Cardiac fibroblast (primary cell): ENCODE data around the gene NKPD1.

Source experiments
- DNase-seq, 2 donors: peaks; one replicate each; pipeline versions ENCODE4 v3.0.0 to v3.0.0-alpha.2; 2010; ENCODE audit warnings: low read depth in 2 of 2
- H3K4me3 ChIP-seq, 2 donors: replicated peaks in 1 of 2; 1 replicate in 1 of 2; 2 replicates in 1 of 2; pipeline ENCODE4 v1.5.1; 2011; ENCODE audit warnings: low read depth in 2 of 2, low read length in 2 of 2, mild to moderate bottlenecking in 2 of 2, moderate library complexity in 1 of 2
- TF ChIP-seq, protein P1 (sequence below): IDR thresholded peaks from one replicate; pipeline ENCODE4 v1.5.1; 2011; ENCODE audit warnings: low read depth, mild to moderate bottlenecking, low read length, inconsistent platforms

The NKPD1 gene, protein sequence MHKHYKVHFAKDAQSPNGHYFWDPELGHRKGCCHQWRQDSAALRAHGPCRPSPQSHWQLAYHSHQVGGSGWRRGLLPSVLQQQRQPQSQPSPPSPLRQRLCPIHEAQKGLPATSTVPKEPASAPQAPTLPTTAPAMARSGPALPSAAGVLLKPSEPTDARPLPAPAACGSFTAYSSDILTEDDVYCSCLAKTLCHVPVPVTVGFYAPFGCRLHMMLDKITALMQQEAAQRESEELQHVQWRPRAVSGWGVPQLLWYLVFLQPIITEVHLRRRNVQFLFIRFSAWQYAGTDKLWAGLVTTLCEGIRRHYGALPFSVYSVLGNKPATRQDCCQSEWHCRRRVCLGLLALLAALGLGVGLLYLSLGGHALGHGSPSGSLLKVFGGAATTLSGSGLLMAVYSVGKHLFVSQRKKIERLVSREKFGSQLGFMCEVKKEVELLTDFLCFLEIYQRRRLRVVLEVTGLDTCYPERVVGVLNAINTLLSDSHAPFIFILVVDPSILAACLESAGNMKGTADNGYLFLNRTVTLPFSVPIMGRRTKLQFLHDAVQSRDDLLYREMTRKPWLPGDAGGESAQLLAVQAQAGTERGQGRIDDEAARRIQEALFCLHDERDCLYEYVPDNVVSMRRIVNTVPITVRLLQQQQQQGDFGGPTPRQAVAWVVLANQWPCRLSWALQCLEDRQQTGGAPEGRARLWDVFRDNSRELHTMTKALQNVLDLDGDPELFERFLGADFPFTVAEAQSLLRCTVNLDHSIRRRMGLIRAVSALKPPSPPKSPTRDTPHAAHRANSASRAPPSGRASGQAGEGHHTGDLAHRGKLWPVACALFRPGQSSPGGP

DNA sequence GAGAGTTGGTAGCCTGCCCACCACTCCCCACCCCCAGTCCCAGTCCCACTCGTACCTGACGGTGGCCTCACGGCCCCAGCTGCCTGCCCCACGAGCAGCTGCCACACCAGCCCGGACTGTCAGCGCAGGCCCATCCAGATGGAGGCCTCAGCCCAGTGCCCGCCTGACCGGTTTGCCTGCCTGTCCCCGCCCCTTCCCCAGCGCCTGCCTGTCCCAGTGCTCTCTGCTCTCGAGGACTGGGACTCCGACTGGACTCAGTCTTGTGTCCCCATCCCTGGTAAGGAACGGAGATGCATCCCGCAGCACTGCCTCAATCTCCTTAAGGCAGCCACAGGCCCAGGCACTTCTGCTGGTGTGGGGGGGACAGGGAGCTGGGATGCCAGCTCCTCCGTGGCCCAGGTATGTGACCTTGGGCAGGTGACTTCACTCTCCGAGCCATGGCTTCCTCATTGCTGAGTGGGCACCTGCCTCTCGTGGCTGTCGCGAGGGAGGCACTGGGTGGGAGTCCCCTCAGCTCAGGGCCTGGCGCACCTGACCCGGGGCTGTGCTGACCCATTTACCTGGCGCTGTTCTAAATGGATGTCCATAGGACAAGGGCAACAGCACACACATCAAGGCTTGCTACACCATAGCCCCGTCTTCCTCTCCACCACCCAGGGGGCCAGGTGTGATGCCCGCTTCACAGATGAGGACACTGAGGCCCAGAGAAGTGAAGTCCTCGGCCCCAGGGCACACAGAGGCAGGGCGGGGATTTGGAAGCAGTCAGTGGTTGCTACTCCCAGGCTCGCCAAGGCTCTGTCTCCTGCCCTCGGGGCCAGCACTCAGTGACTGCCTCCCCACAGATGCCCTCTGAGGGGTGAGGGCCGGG, at the start of gene NKPD1:
TSS of gene NKPD1 (minus strand) at position 113 of the 868 bp plus-strand sequence. CDS start 832 bp downstream, outside the sequence.
- no peak for DNase-seq
- TF ChIP-seq, protein P1, sequence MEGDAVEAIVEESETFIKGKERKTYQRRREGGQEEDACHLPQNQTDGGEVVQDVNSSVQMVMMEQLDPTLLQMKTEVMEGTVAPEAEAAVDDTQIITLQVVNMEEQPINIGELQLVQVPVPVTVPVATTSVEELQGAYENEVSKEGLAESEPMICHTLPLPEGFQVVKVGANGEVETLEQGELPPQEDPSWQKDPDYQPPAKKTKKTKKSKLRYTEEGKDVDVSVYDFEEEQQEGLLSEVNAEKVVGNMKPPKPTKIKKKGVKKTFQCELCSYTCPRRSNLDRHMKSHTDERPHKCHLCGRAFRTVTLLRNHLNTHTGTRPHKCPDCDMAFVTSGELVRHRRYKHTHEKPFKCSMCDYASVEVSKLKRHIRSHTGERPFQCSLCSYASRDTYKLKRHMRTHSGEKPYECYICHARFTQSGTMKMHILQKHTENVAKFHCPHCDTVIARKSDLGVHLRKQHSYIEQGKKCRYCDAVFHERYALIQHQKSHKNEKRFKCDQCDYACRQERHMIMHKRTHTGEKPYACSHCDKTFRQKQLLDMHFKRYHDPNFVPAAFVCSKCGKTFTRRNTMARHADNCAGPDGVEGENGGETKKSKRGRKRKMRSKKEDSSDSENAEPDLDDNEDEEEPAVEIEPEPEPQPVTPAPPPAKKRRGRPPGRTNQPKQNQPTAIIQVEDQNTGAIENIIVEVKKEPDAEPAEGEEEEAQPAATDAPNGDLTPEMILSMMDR, result no peak
- no peak within 1 kb of the TSS for H3K4me3 ChIP-seq

DNA sequence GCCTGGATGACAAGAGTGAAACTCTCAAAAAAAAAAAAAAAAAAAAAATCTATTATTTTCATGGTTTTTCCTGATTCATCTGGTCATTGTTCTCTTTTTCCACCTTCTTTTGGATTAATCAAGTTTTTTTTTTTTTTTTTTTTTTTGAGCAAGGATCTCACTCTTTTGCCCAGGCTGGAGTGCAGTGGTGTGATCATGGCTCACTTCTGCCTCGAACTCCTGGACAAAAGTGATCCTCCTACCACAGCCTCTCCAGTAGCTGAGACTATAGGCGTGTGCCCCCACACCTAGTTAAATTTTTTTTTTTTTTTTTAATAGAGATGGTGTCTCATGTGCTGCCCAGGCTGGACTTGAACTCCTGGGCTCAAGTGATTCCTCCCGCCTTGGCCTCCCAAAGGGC, 45.5 kb upstream of the NKPD1 start:
- no peak for DNase-seq
- TF ChIP-seq, protein P1, result no peak
- H3K4me3 ChIP-seq, result no peak overlapping the region

DNA sequence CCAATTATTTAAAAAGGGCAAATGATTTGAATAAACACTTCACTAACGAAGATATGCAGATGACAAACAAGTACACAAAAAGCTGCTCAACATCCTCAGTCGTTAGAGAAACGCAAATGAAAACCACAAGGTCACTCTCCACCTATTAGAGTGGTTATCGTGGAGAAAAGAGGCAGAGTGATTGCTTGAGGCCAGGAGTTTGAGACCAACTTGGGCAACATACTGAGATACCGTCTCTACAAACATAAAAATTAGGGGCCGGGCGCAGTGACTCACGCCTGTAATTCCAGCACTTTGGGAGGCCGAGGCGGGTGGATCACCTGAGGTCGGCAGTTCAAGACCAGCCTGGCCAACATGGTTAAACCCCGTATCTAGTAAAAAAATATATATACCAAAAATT, 45.0 kb upstream of the NKPD1 start:
- no peak overlapping the region for H3K4me3 ChIP-seq
- no peak for DNase-seq
- TF ChIP-seq, protein P1, result no peak

DNA sequence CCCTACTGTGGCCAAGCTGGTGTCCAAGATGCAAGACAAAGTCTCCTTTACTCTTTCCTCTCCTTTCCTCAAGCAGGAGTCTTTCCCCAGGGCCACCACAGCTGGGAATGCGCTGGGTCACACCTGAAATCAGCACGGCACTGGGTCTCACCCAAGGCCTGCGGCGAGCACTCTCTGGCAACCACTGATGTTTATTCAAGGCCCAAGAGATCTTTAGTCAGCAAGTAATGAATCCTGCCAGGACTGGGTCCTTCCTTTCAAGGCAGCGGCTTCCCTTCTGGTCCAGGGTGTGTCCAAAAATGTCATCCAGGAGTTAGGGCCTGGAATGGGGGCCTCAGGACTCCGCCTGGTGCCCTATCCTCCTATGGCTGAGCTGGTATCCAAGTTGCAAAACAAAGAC, 41.9 kb upstream of the NKPD1 start:
- no peak overlapping the region for H3K4me3 ChIP-seq
- no peak for DNase-seq
- TF ChIP-seq, protein P1, result no peak

DNA sequence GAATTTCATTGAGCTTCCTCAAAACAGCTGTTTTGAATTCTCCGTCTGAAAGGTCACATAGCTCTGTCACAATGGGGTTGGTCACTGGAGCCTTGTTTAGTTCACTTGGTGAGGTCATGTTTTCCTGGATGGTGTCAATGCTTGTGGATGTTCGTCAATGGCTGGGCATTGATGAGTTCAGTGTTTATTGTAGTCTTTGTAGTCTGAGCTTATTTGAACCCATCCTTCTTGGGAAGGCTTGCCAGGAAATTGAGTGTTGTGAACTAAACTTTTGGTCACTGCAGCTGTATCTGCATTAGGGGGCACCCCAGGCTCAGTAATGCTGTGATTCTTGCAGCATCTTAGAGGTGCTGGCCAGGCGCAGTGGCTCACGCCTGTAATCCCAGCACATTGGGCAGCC, 39.8 kb upstream of the NKPD1 start:
- H3K4me3 ChIP-seq, result no peak overlapping the region
- peak; percentile 43 to 75 for DNase-seq
- TF ChIP-seq, protein P1, result peak; percentile 21

DNA sequence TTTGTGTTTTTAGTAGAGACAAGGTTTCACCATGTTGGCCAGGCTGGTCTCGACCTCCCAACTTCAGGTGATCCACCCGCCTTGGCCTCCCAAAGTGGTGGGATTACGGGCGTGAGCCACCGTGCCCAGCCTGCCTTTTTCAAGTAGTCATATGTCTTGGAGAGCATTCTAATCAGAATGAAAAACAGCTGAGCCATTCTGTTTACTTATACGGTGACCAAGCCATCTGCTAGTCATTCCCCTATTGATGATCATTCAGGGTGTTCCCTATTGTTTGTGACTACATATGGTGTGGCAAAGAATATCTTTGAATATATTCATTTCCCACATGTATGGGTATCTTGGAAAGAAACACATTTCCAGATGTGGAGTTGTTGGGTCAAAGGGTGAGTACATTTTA, 35.0 kb upstream of the NKPD1 start:
- DNase-seq, result no peak
- TF ChIP-seq, protein P1, result no peak
- H3K4me3 ChIP-seq, result no peak overlapping the region
